Endothelial cell of umbilical vein (primary cell): ENCODE results near the gene CORO2B. TPM values are rescaled to one million over a fixed set of nuclear protein-coding genes. Genes with fewer than 3 reads are reported as not detected.

Experiments used
- BruUV-seq: library from RNA; stranded (reverse); fragments of 400-500 nt; replicated peaks from 2 replicates; lab custom pipeline; 2021; lab: Mats Ljungman, UMichigan
- CTCF ChIA-PET: fragments of 300-600, 350-600 bp; sonication (Branson Sonifier 250); formaldehyde crosslinking; loops from one replicate; lab custom pipeline; 2021; ENCODE audit warnings: antibody characterized with exemption, inconsistent platforms; lab: Charles Lee
- POLR2A ChIA-PET: fragments of 300-600, 350-600 bp; sonication (Branson Sonifier 250); formaldehyde crosslinking; loops from one replicate; lab custom pipeline; 2021; ENCODE audit warnings: antibody characterized with exemption, inconsistent platforms; lab: Charles Lee
- DNase-seq: peaks from one replicate; pipeline ENCODE4 v3.0.0-alpha.2; 2011; ENCODE audit warnings: low read depth, low spot score
- FAIRE-seq: peaks from 2 replicates; lab custom pipeline; 2011; peaks lifted over from hg19 to GRCh38; lab: Jason Lieb, UNC
- H2AFZ ChIP-seq: 2 replicates; pipeline ENCODE4 v1.6.0; 2012; ENCODE audit warnings: low read depth, low read length, control low read depth, inconsistent platforms
- H3K27ac ChIP-seq: 2 replicates; pipeline ENCODE4 v1.5.1; 2011; ENCODE audit warnings: low read depth, mild to moderate bottlenecking, control low read depth, low read length, moderate library complexity; ENCODE audit not compliant: insufficient read depth
- H3K27me3 ChIP-seq, 2 experiments: 2 replicates each; pipeline versions ENCODE4 v1.6.0 to v1.6.1; 2011; ENCODE audit warnings: low read length in 2 of 2, mixed read lengths in 1 of 2; ENCODE audit not compliant: control insufficient read depth in 2 of 2, insufficient read depth in 2 of 2
- H3K36me3 ChIP-seq, 2 experiments: 2 replicates in 1 of 2; 3 replicates in 1 of 2; pipeline ENCODE4 v1.5.1; 2011; ENCODE audit warnings: low read length in 2 of 2, mild to moderate bottlenecking in 1 of 2, moderate library complexity in 1 of 2; ENCODE audit not compliant: control insufficient read depth in 2 of 2, insufficient read depth in 2 of 2; ENCODE audit errors: extremely low read depth in 1 of 2
- H3K4me1 ChIP-seq: 3 replicates; pipeline ENCODE4 v1.5.1; 2011; ENCODE audit warnings: mild to moderate bottlenecking, low read length; ENCODE audit not compliant: control insufficient read depth, insufficient read depth; ENCODE audit errors: extremely low read depth
- H3K4me2 ChIP-seq: 2 replicates; pipeline ENCODE4 v1.6.1; 2011; ENCODE audit warnings: low read length, control low read depth, mixed read lengths; ENCODE audit not compliant: insufficient read depth
- H3K4me3 ChIP-seq, 3 experiments: fragments of 200-600 bp in 1 of 3; sonication (generic), shearing (Covaris generic) in 1 of 3; replicated peaks in 1 of 3; 2 replicates each; pipeline ENCODE4 v1.5.1; 2011 to 2016; ENCODE audit warnings: control low read depth in 3 of 3, low read length in 3 of 3, mild to moderate bottlenecking in 2 of 3, inconsistent platforms in 1 of 3, low read depth in 1 of 3, moderate library complexity in 1 of 3; ENCODE audit not compliant: insufficient read depth in 1 of 3
- H3K79me2 ChIP-seq: 2 replicates; pipeline ENCODE4 v1.6.0; 2012; ENCODE audit warnings: low read length, inconsistent platforms; ENCODE audit not compliant: control insufficient read depth, insufficient read depth
- H3K9ac ChIP-seq: replicated peaks from 2 replicates; pipeline ENCODE3; 2011; ENCODE audit warnings: low read length, control low read depth; ENCODE audit not compliant: insufficient read depth; ENCODE audit errors: extremely low read depth
- H3K9me1 ChIP-seq: replicated peaks from 3 replicates; pipeline ENCODE4 v1.6.0; 2011; ENCODE audit warnings: mild to moderate bottlenecking, low read length; ENCODE audit not compliant: control insufficient read depth, insufficient read depth; ENCODE audit errors: extremely low read depth
- H3K9me3 ChIP-seq: replicated peaks from 2 replicates; pipeline ENCODE4 v1.5.1; 2012; ENCODE audit warnings: low read length, inconsistent platforms; ENCODE audit not compliant: control insufficient read depth, insufficient read depth
- H4K20me1 ChIP-seq: replicated peaks from 2 replicates; pipeline ENCODE3; 2011; ENCODE audit warnings: mild to moderate bottlenecking, low read length; ENCODE audit not compliant: control insufficient read depth, insufficient read depth; ENCODE audit errors: extremely low read depth
- EZH2 ChIP-seq: IDR thresholded peaks from 2 replicates; pipeline ENCODE4 v1.6.1; 2012; ENCODE audit warnings: borderline replicate concordance, low read depth, mild to moderate bottlenecking, moderate library complexity, low read length, inconsistent platforms; ENCODE audit not compliant: severe bottlenecking
- FOS ChIP-seq: IDR thresholded peaks from 2 replicates; pipeline ENCODE4 v1.6.1; 2011; ENCODE audit warnings: mild to moderate bottlenecking, low read length, moderate library complexity, borderline replicate concordance; ENCODE audit not compliant: insufficient read depth
- GATA2 ChIP-seq: IDR thresholded peaks from 2 replicates; pipeline ENCODE4 v1.7.0; 2011; ENCODE audit warnings: low read depth, mild to moderate bottlenecking, moderate library complexity, mixed read lengths, low read length; ENCODE audit not compliant: insufficient read length, insufficient read depth
- JUN ChIP-seq: IDR thresholded peaks from 2 replicates; pipeline ENCODE4 v1.6.1; 2011; ENCODE audit warnings: borderline replicate concordance, low read depth; ENCODE audit not compliant: insufficient read length, insufficient read depth
- MYC ChIP-seq: IDR thresholded peaks from one replicate; pipeline ENCODE4 v1.6.1; 2011; ENCODE audit warnings: mild to moderate bottlenecking, low read depth, low read length
- POLR2A ChIP-seq: IDR thresholded peaks from 2 replicates; pipeline ENCODE4 v1.6.1; 2012; ENCODE audit warnings: low read depth, mild to moderate bottlenecking, control low read depth, low read length
- POLR2AphosphoS5 ChIP-seq: IDR thresholded peaks from 2 replicates; pipeline ENCODE4 v1.6.1; 2012; ENCODE audit warnings: low read depth, mild to moderate bottlenecking, control low read depth, low read length, moderate library complexity; ENCODE audit not compliant: insufficient read depth
- dilution Hi-C: fragments of 300-500 bp; cut with MboI; formaldehyde crosslinking; loops from one replicate; pipeline ENCODE4 v1.15.0; 2019; ENCODE audit warnings: low sequenced_read_pairs; ENCODE audit not compliant: extremely low pct_ligation_motif_present
- intact Hi-C: fragments of 100-400 bp; cut with micrococcal nuclease; formaldehyde crosslinking; loops from one replicate; pipeline ENCODE4 v1.10.0; 2022
- polyA plus RNA-seq, 4 experiments: library from polyadenylated mRNA; depleted of rRNA in 3 of 4; stranded (reverse) in 3 of 4; unstranded in 1 of 4; fragments of >200 nt; gene quantifications; 2 replicates each; pipeline versions ENCODE4 v1.2.1 to v1.2.3, GENCODE V29; 2011 to 2012; ENCODE audit warnings: missing spikeins in 1 of 4
- total RNA-seq: library from RNA; stranded (reverse); gene quantifications from 2 replicates; pipeline ENCODE4 v1.2.3, GENCODE V29; 2021
- TF ChIP-seq, protein P1 (sequence below): IDR thresholded peaks from 2 replicates; pipeline ENCODE4 v1.6.1; 2011; ENCODE audit not compliant: insufficient read depth, insufficient read length
- TF ChIP-seq, protein P2 (sequence below), 2 donors: IDR thresholded peaks; 1 replicate in 1 of 2; 2 replicates in 1 of 2; pipeline ENCODE4 v1.5.1; 2011; ENCODE audit warnings: low read length in 2 of 2, mild to moderate bottlenecking in 2 of 2, moderate library complexity in 2 of 2, control low read depth in 1 of 2, inconsistent platforms in 1 of 2, low read depth in 1 of 2; ENCODE audit not compliant: insufficient read depth in 1 of 2; ENCODE audit errors: extremely low read depth in 1 of 2

Gene CORO2B
- total and polyA plus RNA-seq, 2 donors (not counting 3 experiments of a cell fraction or from before 2014, with no cell fraction given) = 2.4 to 3.7 TPM

DNA sequence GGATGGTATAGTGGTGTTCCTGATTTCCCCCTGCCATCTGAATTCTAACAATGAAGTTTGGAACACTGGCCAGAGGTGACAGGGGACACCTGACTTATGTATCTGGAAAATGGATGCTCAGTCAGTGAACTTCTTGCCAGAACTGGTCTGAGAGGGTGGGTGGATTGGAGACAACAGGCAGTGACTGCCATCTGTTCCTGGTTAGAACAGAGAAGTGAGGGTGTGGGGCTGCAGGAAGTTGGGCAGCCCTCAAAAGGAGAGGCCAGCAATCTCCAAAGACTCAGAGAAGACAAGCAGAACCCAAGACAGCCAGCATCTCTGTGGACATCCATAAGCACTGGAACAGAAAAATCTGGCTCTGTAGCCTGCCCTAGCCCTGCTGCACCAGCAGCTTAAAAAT is 191.4 kb downstream of the CORO2B start:
- dilution Hi-C loops = no loop called here

More for the DNA sequence above, 191.4 kb downstream of the CORO2B start:
- H3K9ac ChIP-seq = no peak overlapping the region
- no peaks in the 10 kb centered on the region for H3K9me1 ChIP-seq
- H3K4me3 ChIP-seq = no peak overlapping the region
- H3K4me1 ChIP-seq = peaks cover 16% of the 10 kb centered on the region
- FAIRE-seq (no peak), DNase-seq (no peak)
- H4K20me1 ChIP-seq = no peaks in the 10 kb centered on the region
- intact Hi-C loops = no loop called here
- no peak overlapping the region for H3K27ac ChIP-seq
- ChIA-PET POLR2A (no interaction called here), CTCF (no interaction called here)
- TF ChIP-seq GATA2 = no peak
- no peak for TF ChIP-seq POLR2A
- TF ChIP-seq, protein P1, sequence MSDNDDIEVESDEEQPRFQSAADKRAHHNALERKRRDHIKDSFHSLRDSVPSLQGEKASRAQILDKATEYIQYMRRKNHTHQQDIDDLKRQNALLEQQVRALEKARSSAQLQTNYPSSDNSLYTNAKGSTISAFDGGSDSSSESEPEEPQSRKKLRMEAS = no peak
- TF ChIP-seq EZH2 = no peak
- TF ChIP-seq MYC = no peak
- no peak for TF ChIP-seq FOS
- no peak for TF ChIP-seq JUN
- no peak for TF ChIP-seq POLR2AphosphoS5
- TF ChIP-seq, protein P2, sequence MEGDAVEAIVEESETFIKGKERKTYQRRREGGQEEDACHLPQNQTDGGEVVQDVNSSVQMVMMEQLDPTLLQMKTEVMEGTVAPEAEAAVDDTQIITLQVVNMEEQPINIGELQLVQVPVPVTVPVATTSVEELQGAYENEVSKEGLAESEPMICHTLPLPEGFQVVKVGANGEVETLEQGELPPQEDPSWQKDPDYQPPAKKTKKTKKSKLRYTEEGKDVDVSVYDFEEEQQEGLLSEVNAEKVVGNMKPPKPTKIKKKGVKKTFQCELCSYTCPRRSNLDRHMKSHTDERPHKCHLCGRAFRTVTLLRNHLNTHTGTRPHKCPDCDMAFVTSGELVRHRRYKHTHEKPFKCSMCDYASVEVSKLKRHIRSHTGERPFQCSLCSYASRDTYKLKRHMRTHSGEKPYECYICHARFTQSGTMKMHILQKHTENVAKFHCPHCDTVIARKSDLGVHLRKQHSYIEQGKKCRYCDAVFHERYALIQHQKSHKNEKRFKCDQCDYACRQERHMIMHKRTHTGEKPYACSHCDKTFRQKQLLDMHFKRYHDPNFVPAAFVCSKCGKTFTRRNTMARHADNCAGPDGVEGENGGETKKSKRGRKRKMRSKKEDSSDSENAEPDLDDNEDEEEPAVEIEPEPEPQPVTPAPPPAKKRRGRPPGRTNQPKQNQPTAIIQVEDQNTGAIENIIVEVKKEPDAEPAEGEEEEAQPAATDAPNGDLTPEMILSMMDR (IDR thresholded peaks at IDR 0.05; ENCODE audit: extremely low read depth in 1 of 2, insufficient read depth in 1 of 2, low read depth in 1 of 2, low read length in 2 of 2) = no peak
- no peak overlapping the region for H3K4me2 ChIP-seq
- no peaks in the 10 kb centered on the region for H3K27me3 ChIP-seq
- H3K9me3 ChIP-seq = no peaks in the 10 kb centered on the region
- no peak overlapping the region for H2AFZ ChIP-seq
- no peaks in the 10 kb centered on the region for H3K79me2 ChIP-seq
- no peaks in the 10 kb centered on the region for H3K36me3 ChIP-seq
- no TSS peak for BruUV-seq
